Calu3 (cell line): ENCODE measurements around the gene ACADVL. TPM values are rescaled to one million over a fixed set of nuclear protein-coding genes. Genes with fewer than 3 reads are reported as not detected.

Experiments used
- BruUV-seq: library from RNA; stranded (reverse); fragments of 400-500 nt; replicated peaks from 2 replicates; lab custom pipeline; 2021; lab: Mats Ljungman, UMichigan
- CTCF ChIA-PET: fragments of 300-600 bp; sonication (Branson Sonifier 250); formaldehyde crosslinking; loops from one replicate; lab custom pipeline; 2022; ENCODE audit warnings: antibody characterized with exemption; lab: Charles Lee
- DNase-seq: peaks from one replicate; pipeline ENCODE4 v3.0.0; 2022
- H3K27ac Mint-ChIP-seq: one replicate; pipeline ENCODE4 v1.8.0; 2022; ENCODE audit warnings: mixed read lengths; ENCODE audit not compliant: unreplicated experiment
- H3K27me3 Mint-ChIP-seq: one replicate; pipeline ENCODE4 v1.8.0; 2022; ENCODE audit warnings: mixed read lengths; ENCODE audit not compliant: unreplicated experiment
- H3K36me3 Mint-ChIP-seq: one replicate; pipeline ENCODE4 v1.8.0; 2022; ENCODE audit warnings: mild to moderate bottlenecking, moderate library complexity, mixed read lengths; ENCODE audit not compliant: insufficient read depth, unreplicated experiment
- H3K4me1 Mint-ChIP-seq: one replicate; pipeline ENCODE4 v1.8.0; 2022; ENCODE audit warnings: mild to moderate bottlenecking, low read depth, mixed read lengths; ENCODE audit not compliant: unreplicated experiment
- H3K4me3 Mint-ChIP-seq: one replicate; pipeline ENCODE4 v1.8.0; 2022; ENCODE audit warnings: mild to moderate bottlenecking, low read depth, moderate library complexity, mixed read lengths; ENCODE audit not compliant: unreplicated experiment
- H3K9me3 Mint-ChIP-seq: one replicate; pipeline ENCODE4 v1.8.0; 2022; ENCODE audit warnings: low read depth, mixed read lengths; ENCODE audit not compliant: unreplicated experiment
- intact Hi-C: fragments of 100-400 bp; cut with micrococcal nuclease; formaldehyde crosslinking; loops from one replicate; pipeline ENCODE4 v1.10.0; 2022; ENCODE audit not compliant: unreplicated experiment
- total RNA-seq: library from RNA; stranded (reverse); gene quantifications from 2 replicates; pipeline ENCODE4 v1.2.3, GENCODE V29; 2022
- TF ChIP-seq, protein P1 (sequence below): fragments of 200-600 bp; IDR thresholded peaks from one replicate; pipeline ENCODE4 v1.8.0; 2022; ENCODE audit warnings: antibody characterized with exemption; ENCODE audit not compliant: unreplicated experiment

ACADVL gene
- total RNA-seq, 1 experiment from 2014 or later = 552 TPM

DNA sequence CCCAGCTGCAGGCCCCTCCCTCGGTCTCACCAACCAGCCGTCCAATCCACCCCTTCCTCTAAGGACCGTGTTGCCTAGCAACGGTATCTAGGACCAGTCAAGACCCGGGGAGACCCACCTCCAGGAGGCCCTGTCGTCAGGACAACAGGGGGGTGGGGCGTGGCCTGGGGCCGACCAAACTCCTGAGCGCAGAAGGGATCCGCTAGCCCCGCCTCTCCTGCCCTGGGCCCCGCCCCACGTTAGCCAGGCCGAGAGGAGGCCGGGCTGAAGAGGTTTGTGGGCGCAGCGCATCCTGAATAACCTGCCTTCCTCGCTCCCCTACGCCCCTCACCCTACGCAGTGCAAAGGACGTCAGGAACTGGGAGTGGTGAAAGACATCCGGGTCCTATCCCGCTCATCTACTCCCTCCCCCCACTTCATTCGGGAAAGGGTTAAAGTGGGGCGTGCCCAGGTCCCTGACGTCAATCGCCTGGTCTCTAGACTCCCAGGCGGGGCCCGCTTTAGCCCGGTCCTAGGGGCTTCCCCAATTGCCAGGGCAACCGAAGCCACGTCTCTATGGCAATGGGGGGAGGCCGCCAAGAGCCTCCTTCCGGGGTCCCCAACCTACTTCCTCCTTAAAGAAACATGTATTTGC lies 14.8 kb upstream of the ACADVL start:
- intact Hi-C loops = no loop called here
- BruUV-seq = no TSS peak
- Mint-ChIP-seq H3K27ac (peak overlapping the region; percentile 53), H3K9me3 (no peaks in the 10 kb centered on the region), H3K36me3 (no peaks in the 10 kb centered on the region), H3K27me3 (peaks cover 66% of the 10 kb centered on the region), H3K4me3 (peak overlapping the region; percentile 58), H3K4me1 (peaks cover 8% of the 10 kb centered on the region)
- DNase-seq = peak; percentile 72
- TF ChIP-seq, protein P1, sequence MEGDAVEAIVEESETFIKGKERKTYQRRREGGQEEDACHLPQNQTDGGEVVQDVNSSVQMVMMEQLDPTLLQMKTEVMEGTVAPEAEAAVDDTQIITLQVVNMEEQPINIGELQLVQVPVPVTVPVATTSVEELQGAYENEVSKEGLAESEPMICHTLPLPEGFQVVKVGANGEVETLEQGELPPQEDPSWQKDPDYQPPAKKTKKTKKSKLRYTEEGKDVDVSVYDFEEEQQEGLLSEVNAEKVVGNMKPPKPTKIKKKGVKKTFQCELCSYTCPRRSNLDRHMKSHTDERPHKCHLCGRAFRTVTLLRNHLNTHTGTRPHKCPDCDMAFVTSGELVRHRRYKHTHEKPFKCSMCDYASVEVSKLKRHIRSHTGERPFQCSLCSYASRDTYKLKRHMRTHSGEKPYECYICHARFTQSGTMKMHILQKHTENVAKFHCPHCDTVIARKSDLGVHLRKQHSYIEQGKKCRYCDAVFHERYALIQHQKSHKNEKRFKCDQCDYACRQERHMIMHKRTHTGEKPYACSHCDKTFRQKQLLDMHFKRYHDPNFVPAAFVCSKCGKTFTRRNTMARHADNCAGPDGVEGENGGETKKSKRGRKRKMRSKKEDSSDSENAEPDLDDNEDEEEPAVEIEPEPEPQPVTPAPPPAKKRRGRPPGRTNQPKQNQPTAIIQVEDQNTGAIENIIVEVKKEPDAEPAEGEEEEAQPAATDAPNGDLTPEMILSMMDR = no peak
- CTCF ChIA-PET = no interaction called here

DNA sequence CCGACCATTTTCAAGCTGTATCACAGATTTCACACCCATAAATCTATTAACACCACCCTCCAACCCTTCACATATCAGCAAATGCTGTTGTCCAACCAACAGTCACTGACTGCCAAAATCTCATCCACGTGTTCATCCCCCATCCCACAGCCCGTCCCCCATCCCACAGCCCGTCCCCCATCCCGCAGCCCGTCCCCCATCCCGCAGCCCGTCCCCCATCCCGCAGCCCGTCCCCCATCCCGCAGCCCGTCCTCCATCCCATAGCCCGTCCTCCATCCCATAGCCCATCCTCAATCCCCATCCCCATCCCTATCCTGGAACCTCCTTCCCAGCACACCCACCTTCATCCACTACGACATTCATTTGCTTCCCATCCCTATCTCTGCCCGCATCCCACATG lies 14.2 kb upstream of the ACADVL start:
- peak overlapping the region; percentile 58 for H3K4me3 Mint-ChIP-seq
- no TSS peak for BruUV-seq
- H3K27me3 Mint-ChIP-seq = peaks cover 73% of the 10 kb centered on the region
- peak overlapping the region; percentile 53 for H3K27ac Mint-ChIP-seq
- no peaks in the 10 kb centered on the region for H3K36me3 Mint-ChIP-seq
- TF ChIP-seq, protein P1 = no peak
- CTCF ChIA-PET = no interaction called here
- no peaks in the 10 kb centered on the region for H3K9me3 Mint-ChIP-seq
- intact Hi-C loops = no loop called here
- no peak for DNase-seq
- H3K4me1 Mint-ChIP-seq = peaks cover 8% of the 10 kb centered on the region

DNA sequence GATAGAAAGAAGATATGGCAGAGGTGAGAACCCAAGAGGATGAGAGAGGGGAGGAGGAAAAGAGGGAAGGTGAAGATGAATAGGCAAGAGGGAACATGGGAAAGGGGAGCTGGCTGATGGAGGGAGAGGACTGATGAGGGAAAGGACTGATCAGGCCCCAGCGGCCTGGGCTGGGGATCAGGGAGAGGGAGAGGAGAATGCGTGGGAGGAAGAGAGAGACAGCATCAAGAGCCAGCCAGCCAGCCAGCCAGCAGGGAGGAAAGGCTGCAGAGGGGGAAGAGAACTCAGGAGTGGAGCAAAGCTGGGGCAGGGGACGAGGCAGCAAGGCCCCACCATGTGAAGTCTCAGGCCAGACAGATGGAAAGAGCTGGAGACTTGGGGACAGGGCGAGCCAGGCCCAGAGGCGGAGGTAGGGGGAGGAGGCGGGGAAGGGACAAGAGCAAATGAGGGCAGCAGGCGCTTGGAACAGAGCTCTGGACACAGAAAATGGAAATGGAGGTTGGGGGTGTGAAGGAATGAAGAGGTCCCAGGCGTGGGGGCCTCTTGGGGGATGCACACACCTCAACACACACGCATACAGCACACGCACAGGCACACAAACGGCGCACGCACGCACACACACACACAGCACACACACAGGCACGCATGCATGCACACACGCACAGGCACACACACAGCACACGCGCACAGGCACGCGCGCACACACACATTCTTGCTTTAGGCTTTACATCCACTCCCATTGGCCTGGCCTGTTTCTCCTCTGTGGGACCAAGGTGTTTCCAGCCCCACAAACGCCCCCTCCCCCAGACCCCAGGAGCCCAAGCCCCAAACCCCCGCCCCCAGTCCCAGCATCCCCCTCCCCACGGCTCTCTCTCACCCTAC lies 12.4 kb upstream of the ACADVL start:
- H3K27me3 Mint-ChIP-seq = peaks cover 91% of the 10 kb centered on the region
- BruUV-seq = no TSS peak
- TF ChIP-seq, protein P1 = no peak
- H3K36me3 Mint-ChIP-seq = no peaks in the 10 kb centered on the region
- no peak overlapping the region for H3K27ac Mint-ChIP-seq
- H3K4me1 Mint-ChIP-seq = peaks cover 8% of the 10 kb centered on the region
- no peak overlapping the region for H3K4me3 Mint-ChIP-seq
- CTCF ChIA-PET = no interaction called here
- no peaks in the 10 kb centered on the region for H3K9me3 Mint-ChIP-seq
- intact Hi-C loops = no loop called here
- DNase-seq = no peak

DNA sequence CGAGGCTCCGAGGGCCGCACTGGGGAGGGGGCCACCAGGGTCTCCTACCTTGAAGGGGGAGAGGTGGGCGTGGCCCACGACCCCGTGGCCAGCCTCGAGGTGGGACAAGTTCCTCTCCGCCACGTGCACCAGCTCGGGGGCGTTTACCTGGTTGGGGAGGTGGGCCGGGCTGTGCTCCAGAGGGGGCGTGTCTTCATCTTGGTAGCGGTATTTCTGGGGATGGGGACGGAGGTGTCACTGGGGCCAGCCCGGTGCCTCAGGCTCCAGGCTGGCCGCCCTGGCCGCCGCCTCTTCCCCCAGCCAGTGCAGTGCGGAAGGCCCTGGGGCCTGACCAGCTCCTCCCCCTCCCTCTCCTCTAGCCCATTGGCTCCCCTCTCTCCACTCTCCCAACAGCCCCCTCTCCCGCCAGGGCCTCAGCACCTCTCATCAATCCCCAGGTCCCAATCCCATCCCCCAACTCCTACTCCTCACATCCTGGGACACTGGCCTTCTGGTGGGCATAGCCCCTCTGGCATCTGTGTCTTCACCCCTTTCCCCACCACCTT lies 11.6 kb upstream of the ACADVL start:
- intact Hi-C loops = no loop called here
- Mint-ChIP-seq H3K36me3 (no peaks in the 10 kb centered on the region), H3K27ac (no peak overlapping the region), H3K9me3 (no peaks in the 10 kb centered on the region), H3K4me1 (peaks cover 8% of the 10 kb centered on the region), H3K4me3 (no peak overlapping the region), H3K27me3 (peaks cover 98% of the 10 kb centered on the region)
- no peak for DNase-seq
- CTCF ChIA-PET = no interaction called here
- TF ChIP-seq, protein P1 = no peak
- no TSS peak for BruUV-seq
